CMK (cell line): ENCODE measurements around the gene LRMDA.

ENCODE experiments used
- DNase-seq: peaks from one replicate; pipeline ENCODE4 v3.0.0-alpha.2; 2010; ENCODE audit warnings: low read depth

The LRMDA gene

GRCh38 chr10:75431180-75432111 is at the start of gene LRMDA:
Gene LRMDA (plus strand): TSS chr10:75431624.
- no peak for DNase-seq

GRCh38 chr10:75386128-75386527 is 45.3 kb upstream of the LRMDA start:
- DNase-seq, result no peak

- no peak for DNase-seq
These were observed 43.3 kb upstream of the LRMDA start for GRCh38 chr10:75388082-75388481.

- DNase-seq, result no peak
These were observed 41.2 kb upstream of the LRMDA start for GRCh38 chr10:75390178-75390577.

GRCh38 chr10:75392271-75392670 is 39.2 kb upstream of the LRMDA start:
- DNase-seq, result no peak

- no peak for DNase-seq
These were observed 38.7 kb upstream of the LRMDA start for GRCh38 chr10:75392744-75393143.

- DNase-seq, result no peak
These were observed 37.2 kb upstream of the LRMDA start for GRCh38 chr10:75394221-75394620.

- no peak for DNase-seq
These were observed 36.1 kb upstream of the LRMDA start for GRCh38 chr10:75395066-75395931.

GRCh38 chr10:75395932-75396630 is 35.3 kb upstream of the LRMDA start:
- DNase-seq, result no peak

GRCh38 chr10:75396631-75397495 is 34.6 kb upstream of the LRMDA start:
- no peak for DNase-seq

- no peak for DNase-seq
These were observed 33.8 kb upstream of the LRMDA start for GRCh38 chr10:75397496-75398199.

GRCh38 chr10:75398200-75398691 is 33.2 kb upstream of the LRMDA start:
- no peak for DNase-seq

- no peak for DNase-seq
These were observed 32.5 kb upstream of the LRMDA start for GRCh38 chr10:75398692-75399460.

- no peak for DNase-seq
These were observed 31.8 kb upstream of the LRMDA start for GRCh38 chr10:75399461-75400162.

- DNase-seq, result no peak
These were observed 31.2 kb upstream of the LRMDA start for GRCh38 chr10:75400163-75400770.

GRCh38 chr10:75400771-75401568 is 30.5 kb upstream of the LRMDA start:
- DNase-seq, result no peak

GRCh38 chr10:75401569-75402485 is 29.6 kb upstream of the LRMDA start, which contains the start of gene ZNF503:
Gene ZNF503 (minus strand): TSS chr10:75401764. CDS start chr10:75401419, 345 bp downstream.
- DNase-seq, result peak; percentile 44
